HG03575 (cell line): ENCODE results near the gene CHST11.

ENCODE experiments used
- ATAC-seq: cut with Tn5 transposase; IDR thresholded peaks from one replicate; pipeline ENCODE4 v1.9.1; 2021; ENCODE audit not compliant: unreplicated experiment, insufficient number of reproducible peaks, low FRiP score; ENCODE audit errors: extremely low read depth

CHST11 gene

GRCh38 chr12:104426926-104427546, 29.7 kb upstream of the CHST11 start:
- no peak for ATAC-seq

DNA sequence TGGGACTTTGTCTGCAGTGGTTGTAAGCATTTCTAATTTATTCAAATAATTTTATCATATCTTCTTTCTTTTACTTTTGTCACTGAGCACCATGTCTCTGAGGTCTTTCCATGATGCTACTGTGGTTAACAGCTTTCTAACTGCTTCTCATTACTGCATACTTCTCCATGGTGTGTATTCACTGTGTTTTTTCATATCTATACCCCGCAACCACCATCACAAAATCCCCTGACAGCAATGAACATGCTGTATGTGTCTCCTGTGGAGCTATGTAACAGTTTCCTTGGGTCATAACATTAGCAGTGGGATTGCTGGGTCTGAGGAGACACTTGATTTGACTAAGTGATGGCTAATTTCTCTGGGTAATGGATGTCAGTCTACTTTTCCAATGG, 29.2 kb upstream of the CHST11 start:
- ATAC-seq: no peak

- ATAC-seq: no peak
These were observed 23.7 kb upstream of the CHST11 start for GRCh38 chr12:104433061-104433460.

- ATAC-seq: no peak
These were observed 22.6 kb upstream of the CHST11 start for GRCh38 chr12:104434129-104434528.

DNA sequence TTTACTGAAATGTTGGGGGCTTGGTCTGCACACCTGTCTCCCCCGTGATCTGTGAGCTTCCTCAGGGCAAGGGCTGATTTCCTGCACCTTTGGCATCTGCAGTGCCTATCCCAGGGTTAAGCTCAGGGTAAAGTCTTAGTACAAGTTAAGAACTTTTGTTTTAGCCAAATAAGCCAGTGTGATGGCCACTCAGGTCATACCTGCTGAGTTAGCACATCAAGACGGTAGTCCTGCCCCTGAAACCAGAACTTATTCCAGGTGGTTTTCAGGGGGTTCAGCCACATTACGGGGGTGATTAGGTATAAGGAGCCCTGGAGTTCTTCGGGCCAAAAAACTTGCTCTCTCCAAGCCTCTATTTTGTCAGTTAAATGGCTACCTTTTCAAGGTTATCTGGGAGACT, 21.6 kb upstream of the CHST11 start:
- no peak for ATAC-seq

DNA sequence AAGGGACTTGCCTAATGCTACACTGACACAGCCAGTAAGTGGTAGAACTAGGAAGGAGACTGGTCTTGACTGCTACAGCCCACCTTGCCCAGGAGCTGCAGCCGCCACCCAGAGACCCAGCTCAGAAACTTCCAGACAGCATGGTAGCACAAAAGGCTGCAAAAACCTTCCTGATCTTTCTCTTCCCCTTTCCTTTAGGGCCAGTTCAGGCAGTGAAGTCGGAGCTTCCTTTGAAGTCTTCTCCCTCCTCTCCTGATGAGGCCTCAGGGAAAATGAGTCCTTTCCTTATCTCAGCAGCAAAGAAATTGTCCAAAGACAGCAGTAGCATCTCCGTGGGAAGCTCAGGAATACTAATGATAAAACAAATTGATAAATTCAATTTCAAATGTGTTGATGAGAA, 21.0 kb upstream of the CHST11 start:
- no peak for ATAC-seq

DNA sequence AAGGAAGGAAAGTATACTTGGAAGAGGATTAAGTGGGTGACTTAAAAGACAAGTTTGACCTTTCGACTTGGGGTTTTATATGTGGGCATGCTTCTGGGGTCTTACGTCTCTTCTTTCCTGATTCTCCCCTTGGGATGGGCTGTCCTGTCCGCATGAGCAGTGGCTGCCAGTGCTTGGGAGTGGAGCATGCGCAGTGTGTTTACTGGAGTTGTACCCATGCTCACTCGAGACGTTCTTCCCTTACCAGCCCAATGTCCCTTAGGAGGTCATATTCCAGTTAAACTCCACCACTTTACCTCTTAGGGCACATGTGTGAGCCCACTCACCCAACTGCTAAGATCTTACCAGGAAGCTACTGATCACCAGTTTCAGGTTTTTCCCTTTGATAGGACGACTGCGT, 20.0 kb upstream of the CHST11 start:
- no peak for ATAC-seq

DNA sequence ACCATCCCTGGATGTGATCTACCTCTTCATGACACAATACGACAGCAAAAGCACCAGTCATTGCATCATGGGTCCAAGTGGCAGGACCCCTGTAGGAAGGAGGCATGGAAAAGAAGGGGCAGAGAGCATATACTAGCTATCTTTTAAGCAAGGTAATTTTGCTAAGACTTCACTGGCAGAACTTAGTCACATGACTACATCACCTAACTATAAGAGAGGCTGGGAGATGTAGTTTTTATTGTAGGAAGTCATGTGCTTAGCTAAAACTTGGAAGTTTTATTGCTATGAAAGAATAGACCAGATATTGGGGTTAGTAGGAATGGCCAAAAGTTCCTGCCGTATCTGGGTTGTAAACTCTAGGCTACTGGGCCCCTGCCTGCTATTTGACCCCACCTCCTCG, 18.6 kb upstream of the CHST11 start:
- no peak for ATAC-seq

DNA sequence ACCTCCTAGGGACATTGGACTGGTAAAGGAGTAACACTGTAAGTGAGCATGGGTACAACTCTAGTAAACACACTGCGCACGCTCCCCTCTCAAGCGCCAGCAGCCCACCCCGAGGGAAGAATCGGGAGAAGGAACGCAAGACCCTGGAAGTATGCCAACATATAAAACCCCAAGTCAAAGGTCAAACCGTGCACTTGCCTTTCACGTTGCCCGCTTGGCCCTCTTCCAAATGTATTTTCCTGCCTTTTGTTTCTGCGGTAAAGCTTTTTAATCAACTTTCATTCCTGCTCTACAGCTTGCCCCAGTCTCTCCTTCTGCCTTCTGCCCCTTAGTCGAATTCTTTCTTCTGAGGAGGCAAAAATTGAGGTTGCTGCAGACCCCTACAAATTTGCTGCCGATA, 17.6 kb upstream of the CHST11 start:
- ATAC-seq: no peak

- ATAC-seq: no peak
These were observed 13.7 kb upstream of the CHST11 start for GRCh38 chr12:104443008-104443407.

DNA sequence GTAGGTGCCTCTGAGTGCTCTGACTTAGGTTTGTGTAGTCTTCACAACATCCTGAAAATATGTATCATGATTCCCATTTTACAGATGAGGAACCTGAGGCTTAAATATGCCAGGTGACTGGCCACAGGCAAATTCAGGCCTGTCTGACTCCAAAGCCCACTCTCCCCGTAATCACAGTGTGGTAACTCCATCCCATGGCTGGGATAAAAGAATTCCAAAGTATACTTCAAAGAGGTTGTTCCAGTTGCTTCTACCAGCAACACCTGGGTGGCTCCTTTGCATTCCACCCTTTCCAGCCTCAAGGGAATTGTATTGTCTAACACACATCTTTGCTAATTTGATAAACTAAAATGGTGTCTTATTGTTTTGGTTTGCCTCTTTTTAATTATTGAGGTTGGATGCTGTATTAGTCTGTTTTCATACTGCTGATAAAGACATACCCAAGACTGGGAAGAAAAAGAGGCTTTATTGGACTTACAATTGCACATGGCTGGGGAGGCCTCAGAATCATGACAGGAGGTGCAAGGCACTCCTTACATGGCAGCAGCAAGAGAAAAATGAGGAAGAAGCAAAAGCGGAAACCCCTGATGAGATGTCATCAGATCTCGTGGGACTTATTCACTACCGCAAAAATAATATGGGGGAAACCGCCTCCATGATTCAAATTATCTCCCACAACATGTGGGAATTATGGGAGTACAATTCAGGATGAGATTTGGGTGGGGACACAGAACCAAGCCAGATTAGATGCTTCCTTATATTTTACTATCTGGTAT, 9.9 kb upstream of the CHST11 start:
- ATAC-seq: no peak

- ATAC-seq: no peak
These were observed 8.7 kb upstream of the CHST11 start for GRCh38 chr12:104448031-104448430.

DNA sequence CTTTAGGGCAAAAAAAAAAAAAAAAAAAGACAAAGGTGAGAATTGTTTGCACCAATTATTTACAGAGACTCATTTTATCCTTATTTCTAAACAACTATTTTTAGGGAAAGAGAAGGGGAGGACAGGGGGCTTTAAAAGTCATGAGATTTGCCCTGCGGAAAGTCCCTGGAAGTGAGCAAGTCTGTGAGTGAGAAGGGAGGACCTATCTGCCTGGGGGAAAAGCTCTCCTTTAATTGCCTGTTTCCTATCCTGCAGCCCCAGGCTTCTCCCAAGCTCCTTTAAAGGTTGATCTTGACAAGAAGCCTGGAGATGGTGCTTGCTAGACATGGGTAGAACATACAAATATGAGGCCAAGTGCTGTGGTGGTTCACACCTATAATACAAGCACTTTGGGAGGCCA, 8.3 kb upstream of the CHST11 start:
- ATAC-seq: no peak

GRCh38 chr12:104450700-104451099, 6.0 kb upstream of the CHST11 start:
- ATAC-seq: no peak

DNA sequence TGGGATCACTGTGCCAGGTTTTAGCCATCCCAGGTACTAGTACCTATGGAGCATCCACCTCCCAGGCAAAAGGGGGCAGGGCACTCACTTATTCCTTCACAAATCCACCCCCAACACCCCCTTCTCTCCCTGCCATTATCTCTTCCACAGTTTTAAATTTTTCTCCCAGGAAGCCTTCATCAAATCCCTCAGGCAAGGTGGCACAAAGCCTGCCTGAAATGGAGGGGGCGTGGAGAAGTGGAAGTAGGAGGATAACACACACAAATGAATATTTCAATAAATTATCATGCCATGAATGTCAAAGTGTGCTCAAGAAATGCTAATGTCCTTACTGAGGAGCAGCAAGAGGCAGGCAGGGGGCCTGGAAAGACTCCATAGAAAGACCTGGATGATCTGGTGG, 4.7 kb upstream of the CHST11 start:
- no peak for ATAC-seq

DNA sequence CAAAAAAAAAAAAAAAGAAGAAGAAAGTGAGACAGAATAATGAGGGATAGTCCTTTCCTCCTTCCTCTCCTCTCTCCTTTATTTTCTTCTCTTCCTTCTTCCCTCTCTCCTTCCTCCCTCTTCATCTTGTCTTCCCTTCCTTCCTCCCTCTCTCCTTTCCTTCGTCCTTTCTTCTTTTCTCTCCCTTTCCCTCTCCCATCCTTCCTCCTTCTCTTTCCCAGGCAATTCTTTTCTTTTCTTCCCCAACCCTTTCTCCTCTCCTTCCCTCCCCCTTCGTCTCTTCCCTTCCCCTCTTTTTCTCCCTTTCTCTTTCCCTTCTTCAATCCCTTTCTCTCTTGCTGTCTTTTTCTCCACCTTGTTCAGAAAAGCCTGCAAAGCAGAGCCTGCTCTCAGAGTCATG, 3.6 kb upstream of the CHST11 start:
- no peak for ATAC-seq

GRCh38 chr12:104454997-104455396, 1.8 kb upstream of the CHST11 start:
- no peak for ATAC-seq

DNA sequence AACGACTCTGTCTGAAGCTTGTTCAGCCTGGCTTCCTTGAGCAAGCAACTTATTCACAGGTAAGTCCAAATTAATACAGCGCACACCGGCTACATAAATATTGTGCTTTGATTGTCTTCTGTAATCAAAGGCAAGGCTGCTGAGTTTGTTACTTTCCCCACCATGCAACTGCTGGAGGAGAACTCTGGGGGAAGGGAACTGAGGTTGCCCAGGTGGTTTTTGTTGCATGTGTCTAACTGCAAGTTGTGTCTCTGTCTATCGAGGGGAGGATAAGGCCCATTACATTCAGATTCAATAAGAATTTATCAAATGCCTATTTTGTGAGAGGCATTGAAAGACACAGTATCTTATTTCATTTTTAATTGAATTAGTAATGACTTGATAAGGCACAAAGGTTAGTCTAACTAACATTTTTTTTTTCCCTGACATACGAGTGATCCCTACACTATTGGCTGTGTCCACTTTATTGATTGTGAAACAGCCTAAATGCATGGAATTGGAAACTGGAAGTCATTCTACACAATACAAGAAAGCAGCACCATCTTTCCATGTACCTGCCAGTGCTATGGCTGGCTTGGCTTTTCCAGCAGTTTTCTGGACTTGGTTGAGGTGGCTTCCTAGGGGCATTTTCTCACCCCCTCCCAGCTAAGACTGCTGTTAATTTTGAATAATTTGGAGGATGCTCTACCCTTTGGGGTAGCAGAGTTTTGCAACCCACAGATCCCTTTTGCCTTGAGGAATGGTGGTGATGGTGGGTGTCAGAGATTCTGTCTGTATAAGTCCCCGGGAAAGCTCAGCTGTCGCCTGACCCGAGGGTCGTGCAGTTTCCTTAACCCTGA, 951 bp upstream of the CHST11 start:
- ATAC-seq: no peak

GRCh38 chr12:104456950-104457745, 400 bp downstream of the CHST11 start:
- no peak for ATAC-seq
